Measurements from ENCODE around the gene FLNB.

DNA sequence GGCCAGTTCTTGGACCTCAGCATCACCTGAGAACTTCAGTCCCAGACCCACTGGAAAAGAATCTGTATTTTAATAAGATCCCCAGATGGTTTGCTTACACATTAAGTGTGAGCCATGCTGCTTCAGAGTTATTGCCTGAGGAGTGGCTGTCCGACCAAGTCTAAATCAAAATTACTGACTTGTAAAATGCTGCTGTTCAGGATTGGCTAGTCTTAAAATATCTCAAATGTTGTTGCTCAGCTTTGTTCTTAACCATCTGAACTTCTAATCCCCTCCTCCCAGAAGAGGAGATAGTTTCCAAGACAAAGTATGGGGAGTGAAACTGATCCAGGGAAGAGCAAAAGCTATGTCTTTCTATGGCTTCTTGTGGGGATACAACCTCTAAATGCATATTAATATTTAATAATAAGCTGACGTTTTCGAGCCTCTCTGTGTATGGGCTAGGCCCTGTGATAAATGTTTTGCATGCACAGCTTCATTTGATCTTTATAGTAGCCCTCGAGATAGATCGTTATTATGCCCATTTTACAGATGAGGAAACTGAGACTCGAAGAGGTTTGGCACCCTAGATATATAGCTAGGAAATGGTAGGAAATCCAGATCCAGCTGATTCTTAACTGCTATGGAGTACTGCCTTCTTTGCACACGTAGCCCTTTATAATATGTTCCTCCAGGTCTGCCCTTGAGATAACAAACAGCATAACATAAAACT is 150.4 kb downstream of the FLNB start:
- TF ChIP-seq CTCF (conservative IDR thresholded peaks at IDR 0.05; ENCODE audit: low read depth, low read length) = no peak
- TF ChIP-seq MAFK (IDR thresholded peaks at IDR 0.05; ENCODE audit: low read depth, low read length) = no peak
- TF ChIP-seq MAZ (IDR thresholded peaks at IDR 0.05; ENCODE audit: borderline replicate concordance, low read depth, low read length) = no peak
- no peak for TF ChIP-seq SMC3 (IDR thresholded peaks at IDR 0.05; ENCODE audit: low read depth, low read length)
- no peak for TF ChIP-seq POLR2A (IDR thresholded peaks at IDR 0.05; ENCODE audit: low read depth, low read length)
- no peak for TF ChIP-seq BHLHE40 (IDR thresholded peaks at IDR 0.05; ENCODE audit: low read depth, low read length)
- no peak for TF ChIP-seq RCOR1 (IDR thresholded peaks at IDR 0.05; ENCODE audit: insufficient replicate concordance, low read length)
- TF ChIP-seq RAD21 (IDR thresholded peaks at IDR 0.05; ENCODE audit: low read length) = no peak
- no peak for TF ChIP-seq RFX5 (IDR thresholded peaks at IDR 0.05; ENCODE audit: low read depth, low read length)
- TF ChIP-seq FOS (IDR thresholded peaks at IDR 0.05; ENCODE audit: low read depth, low read length) = no peak
- no peak for TF ChIP-seq CHD1 (IDR thresholded peaks at IDR 0.05; ENCODE audit: low read depth, low read length)
